Activated CD8-positive, alpha-beta memory T cell treated with anti-CD3 and anti-CD28 coated beads, Interleukin-2, amount 50 U/mL, for 24 hours (primary cell): ENCODE results near the gene SNAPC5.
"Not testable (repeated sequence)": the region's sequence is repeated elsewhere in the genome, so short reads cannot be mapped to it uniquely, and the experiment has no call there.

Experiments used
- DNase-seq: peaks from one replicate; pipeline ENCODE4 v3.0.0-alpha.2; 2020; ENCODE audit errors: extremely low read depth

SNAPC5 gene

GRCh38 chr15:66491846-66492245 lies 5.7 kb downstream of the SNAPC5 start:
- DNase-seq = no peak

- DNase-seq = no peak
Measured at GRCh38 chr15:66489179-66489791, 8.3 kb downstream of the SNAPC5 start.

GRCh38 chr15:66488525-66488924 lies 9.0 kb downstream of the SNAPC5 start:
- no peak for DNase-seq

- DNase-seq = no peak
Measured at GRCh38 chr15:66486887-66487286, 10.7 kb downstream of the SNAPC5 start.

GRCh38 chr15:66484539-66485112 lies 12.9 kb downstream of the SNAPC5 start:
- no peak for DNase-seq

- DNase-seq = no peak
Measured at GRCh38 chr15:66483131-66483566, 14.4 kb downstream of the SNAPC5 start.

GRCh38 chr15:66482539-66482938 lies 15.0 kb downstream of the SNAPC5 start:
- no peak for DNase-seq

- DNase-seq = no peak
Measured at GRCh38 chr15:66481107-66481856, 16.3 kb downstream of the SNAPC5 start.

- DNase-seq = no peak
Measured at GRCh38 chr15:66480267-66480666, 17.3 kb downstream of the SNAPC5 start.

GRCh38 chr15:66477011-66477410 lies 20.6 kb downstream of the SNAPC5 start:
- no peak for DNase-seq

GRCh38 chr15:66476535-66476934 lies 21.0 kb downstream of the SNAPC5 start:
- DNase-seq = no peak

GRCh38 chr15:66474963-66475362 lies 22.6 kb downstream of the SNAPC5 start:
- no peak for DNase-seq

- DNase-seq = no peak
Measured at GRCh38 chr15:66474135-66474534, 23.4 kb downstream of the SNAPC5 start.

- no peak for DNase-seq
Measured at GRCh38 chr15:66472176-66472999, 25.2 kb downstream of the SNAPC5 start.

GRCh38 chr15:66470825-66471224 lies 26.7 kb downstream of the SNAPC5 start:
- not testable (repeated sequence) for DNase-seq

GRCh38 chr15:66467162-66468040 lies 30.2 kb downstream of the SNAPC5 start:
- not testable (repeated sequence) for DNase-seq

- DNase-seq = not testable (repeated sequence)
Measured at GRCh38 chr15:66465294-66465693, 32.3 kb downstream of the SNAPC5 start.

- DNase-seq = no peak
Measured at GRCh38 chr15:66462627-66463026, 34.9 kb downstream of the SNAPC5 start.

GRCh38 chr15:66461917-66462316 lies 35.6 kb downstream of the SNAPC5 start:
- no peak for DNase-seq

GRCh38 chr15:66461294-66461693 lies 36.3 kb downstream of the SNAPC5 start:
- not testable (repeated sequence) for DNase-seq
